SU-DHL-6 (cell line): Measurements from ENCODE around the gene GRIA3.

ENCODE experiments used
- CTCF ChIP-seq: fragments of 200-600 bp; sonication (generic); IDR thresholded peaks from one replicate; pipeline ENCODE4 v1.5.1; 2017; ENCODE audit warnings: antibody characterized with exemption, mild to moderate bottlenecking, low read length, moderate library complexity; ENCODE audit not compliant: insufficient read depth, poor library complexity, severe bottlenecking
- EZH2phosphoT487 ChIP-seq: fragments of 200-600 bp; sonication (generic), shearing (Covaris generic); conservative IDR thresholded peaks from 2 replicates; pipeline ENCODE4 v1.6.1; 2018; ENCODE audit warnings: mild to moderate bottlenecking, antibody characterized with exemption, low read length, moderate library complexity, mixed read lengths

- TF ChIP-seq CTCF (no peak), EZH2phosphoT487 (no peak)
These were observed 4.0 kb downstream of the GRIA3 start for GRCh38 chrX:123188081-123188480.
